H9 (cell line): ENCODE results near the gene BNIP1. TPM values are rescaled to one million over a fixed set of nuclear protein-coding genes. Genes with fewer than 3 reads are reported as not detected.

Experiments used
- DNase-seq: peaks from one replicate; pipeline ENCODE4 v3.0.0-alpha.2; 2017
- H2AFZ ChIP-seq: one replicate; pipeline ENCODE4 v1.6.1; 2013; ENCODE audit warnings: mild to moderate bottlenecking, low read length, control low read depth, moderate library complexity
- H2AK5ac ChIP-seq: 2 replicates; pipeline ENCODE4 v1.6.1; 2013; ENCODE audit warnings: low read length, control low read depth, mixed read lengths; ENCODE audit not compliant: insufficient read length
- H2BK120ac ChIP-seq: one replicate; pipeline ENCODE4 v1.6.1; 2013; ENCODE audit warnings: low read depth, mild to moderate bottlenecking, low read length, control low read depth, inconsistent platforms; ENCODE audit not compliant: poor library complexity, severe bottlenecking
- H2BK12ac ChIP-seq: 2 replicates; pipeline ENCODE4 v1.6.1; 2013; ENCODE audit warnings: low read length, control low read depth, mixed read lengths, low read depth; ENCODE audit not compliant: insufficient read length
- H2BK15ac ChIP-seq: 2 replicates; pipeline ENCODE4 v1.6.1; 2013; ENCODE audit warnings: low read depth, low read length, control low read depth
- H2BK20ac ChIP-seq: one replicate; pipeline ENCODE4 v1.6.1; 2013; ENCODE audit warnings: low read depth, mild to moderate bottlenecking, low read length, control low read depth, inconsistent platforms; ENCODE audit not compliant: poor library complexity, severe bottlenecking
- H2BK5ac ChIP-seq: 2 replicates; pipeline ENCODE4 v1.6.1; 2013; ENCODE audit warnings: low read length, control low read depth, mixed read lengths; ENCODE audit not compliant: insufficient read length
- H3K14ac ChIP-seq: 2 replicates; pipeline ENCODE4 v1.6.1; 2013; ENCODE audit warnings: low read length, control low read depth; ENCODE audit not compliant: insufficient read depth
- H3K18ac ChIP-seq: 2 replicates; pipeline ENCODE4 v1.6.1; 2013; ENCODE audit warnings: low read depth, mild to moderate bottlenecking, mixed read lengths, low read length, control low read depth; ENCODE audit not compliant: insufficient read length
- H3K23ac ChIP-seq: 2 replicates; pipeline ENCODE4 v1.6.1; 2013; ENCODE audit warnings: low read length, control low read depth, mixed read lengths, low read depth; ENCODE audit not compliant: insufficient read length
- H3K23me2 ChIP-seq: 2 replicates; pipeline ENCODE4 v1.6.1; 2013; ENCODE audit warnings: low read depth, mild to moderate bottlenecking, mixed read lengths, low read length, control low read depth; ENCODE audit not compliant: insufficient read length, poor library complexity, severe bottlenecking
- H3K27ac ChIP-seq: 2 replicates; pipeline ENCODE4 v1.5.1; 2013; ENCODE audit warnings: low read length, control low read depth, mixed read lengths, low read depth; ENCODE audit not compliant: insufficient read length
- H3K27me3 ChIP-seq: 2 replicates; pipeline ENCODE4 v1.6.1; 2013; ENCODE audit warnings: low read length, control low read depth, inconsistent platforms; ENCODE audit not compliant: insufficient read depth
- H3K4ac ChIP-seq: 2 replicates; pipeline ENCODE4 v1.6.1; 2013; ENCODE audit warnings: low read depth, mild to moderate bottlenecking, control low read depth, inconsistent platforms, low read length, moderate library complexity
- H3K4me1 ChIP-seq: 2 replicates; pipeline ENCODE4 v1.6.1; 2013; ENCODE audit warnings: low read length, control low read depth, inconsistent platforms; ENCODE audit not compliant: insufficient read depth
- H3K4me2 ChIP-seq: 2 replicates; pipeline ENCODE4 v1.6.1; 2013; ENCODE audit warnings: low read length, control low read depth, mixed read lengths; ENCODE audit not compliant: insufficient read length, insufficient read depth
- H3K56ac ChIP-seq: 2 replicates; pipeline ENCODE4 v1.6.1; 2013; ENCODE audit warnings: low read depth, mild to moderate bottlenecking, mixed read lengths, low read length, control low read depth; ENCODE audit not compliant: insufficient read length
- H3K79me1 ChIP-seq: 2 replicates; pipeline ENCODE4 v1.6.1; 2013; ENCODE audit warnings: low read depth, mild to moderate bottlenecking, moderate library complexity, low read length, control low read depth, inconsistent platforms; ENCODE audit not compliant: insufficient read depth, poor library complexity, severe bottlenecking
- H3K79me2 ChIP-seq: 2 replicates; pipeline ENCODE4 v1.6.1; 2013; ENCODE audit warnings: low read length, control low read depth, inconsistent platforms; ENCODE audit not compliant: insufficient read depth
- H3K9ac ChIP-seq: 2 replicates; pipeline ENCODE4 v1.6.1; 2013; ENCODE audit warnings: low read length, control low read depth, mixed read lengths; ENCODE audit not compliant: insufficient read length; ENCODE audit errors: extremely low read depth
- H3K9me3 ChIP-seq: one replicate; pipeline ENCODE4 v1.6.1; 2013; ENCODE audit warnings: low read depth, low read length, inconsistent platforms; ENCODE audit not compliant: control insufficient read depth
- H3T11ph ChIP-seq: one replicate; pipeline ENCODE4 v1.6.1; 2013; ENCODE audit warnings: mild to moderate bottlenecking, low read length, control low read depth, inconsistent platforms
- H4K20me1 ChIP-seq: one replicate; pipeline ENCODE4 v1.6.1; 2013; ENCODE audit not compliant: control insufficient read depth, insufficient read length, insufficient read depth
- H4K5ac ChIP-seq: 2 replicates; pipeline ENCODE4 v1.6.1; 2013; ENCODE audit warnings: low read depth, mild to moderate bottlenecking, mixed read lengths, low read length, control low read depth; ENCODE audit not compliant: insufficient read length
- H4K8ac ChIP-seq: replicated peaks from 2 replicates; pipeline ENCODE4 v1.6.1; 2013; ENCODE audit warnings: low read length, control low read depth, mixed read lengths, low read depth; ENCODE audit not compliant: insufficient read length
- H4K91ac ChIP-seq: 2 replicates; pipeline ENCODE4 v1.6.1; 2013; ENCODE audit warnings: low read depth, mild to moderate bottlenecking, moderate library complexity, mixed read lengths, low read length, control low read depth; ENCODE audit not compliant: insufficient read length
- H3K27ac Mint-ChIP-seq, 3 experiments: 2 replicates in 2 of 3; 3 replicates in 1 of 3; pipeline ENCODE4 v1.8.0; 2020 to 2021; ENCODE audit warnings: mixed read lengths in 3 of 3, mild to moderate bottlenecking in 1 of 3, moderate library complexity in 1 of 3
- H3K27me3 Mint-ChIP-seq: 2 replicates; pipeline ENCODE4 v1.8.0; 2021; ENCODE audit warnings: low read depth, mild to moderate bottlenecking, moderate library complexity, mixed read lengths
- H3K36me3 Mint-ChIP-seq, 3 experiments: 2 replicates in 2 of 3; 3 replicates in 1 of 3; pipeline ENCODE4 v1.8.0; 2020 to 2021; ENCODE audit warnings: low read depth in 3 of 3, mixed read lengths in 3 of 3; ENCODE audit not compliant: insufficient read depth in 1 of 3
- H3K4me1 Mint-ChIP-seq, 2 experiments: 2 replicates each; pipeline ENCODE4 v1.8.0; 2020; ENCODE audit warnings: mixed read lengths in 2 of 2
- H3K4me3 Mint-ChIP-seq, 2 experiments: 2 replicates in 1 of 2; 3 replicates in 1 of 2; pipeline ENCODE4 v1.8.0; 2020 to 2021; ENCODE audit warnings: mild to moderate bottlenecking in 2 of 2, mixed read lengths in 2 of 2, moderate library complexity in 1 of 2
- H3K9me3 Mint-ChIP-seq, 2 experiments: 2 replicates in 1 of 2; 3 replicates in 1 of 2; pipeline ENCODE4 v1.8.0; 2020; ENCODE audit warnings: mild to moderate bottlenecking in 2 of 2, mixed read lengths in 2 of 2, moderate library complexity in 1 of 2
- CTCF ChIP-seq: fragments of 200-600 bp; sonication (generic); conservative IDR thresholded peaks from 3 replicates; pipeline ENCODE4 v1.8.0; 2021; ENCODE audit warnings: antibody characterized with exemption, mild to moderate bottlenecking
- WGBS: extraction: QIAGEN DNeasy Blood & Tissue Kit; methylation state at CpG from one replicate; pipeline ENCODE4 v1.1.7; 2013; ENCODE audit warnings: missing lambda C conversion rate, low lambda C conversion rate, mixed read lengths; ENCODE audit not compliant: insufficient read length; ENCODE audit errors: extremely low coverage; 5-methylcytosine and 5-hydroxymethylcytosine counted together
- total RNA-seq: library from RNA; stranded (reverse); gene quantifications from 2 replicates; pipeline ENCODE4 v1.2.1, GENCODE V29; 2021

The BNIP1 gene
- total RNA-seq, 1 experiment from 2014 or later: 8.8 TPM

- DNase-seq: no peak
- Histone ChIP-seq H4K8ac (no peak overlapping the region), H3K4me2 (no peak overlapping the region), H3K4ac (no peak overlapping the region), H3K9ac (no peak overlapping the region), H3K23ac (no peak overlapping the region), H2BK12ac (no peak overlapping the region), H2AK5ac (no peak overlapping the region), H3K27ac (no peak overlapping the region), H4K91ac (no peak overlapping the region), H2BK15ac (no peak overlapping the region), H3K56ac (no peak overlapping the region), H4K5ac (no peak overlapping the region), H2BK20ac (no peak overlapping the region), H3K18ac (no peak overlapping the region), H3K79me1 (no peaks in the 10 kb centered on the region), H3K79me2 (no peaks in the 10 kb centered on the region), H4K20me1 (no peaks in the 10 kb centered on the region), H3K4me1 (no peaks in the 10 kb centered on the region), H3K9me3 (no peaks in the 10 kb centered on the region), H2BK5ac (no peak overlapping the region), H3K27me3 (no peaks in the 10 kb centered on the region), H3K14ac (no peak overlapping the region), H2AFZ (no peak overlapping the region), H2BK120ac (no peak overlapping the region), H3K23me2 (no peaks in the 10 kb centered on the region), H3T11ph (no peak overlapping the region)
- Mint-ChIP-seq H3K36me3 (peaks cover 0 to 20% (median 0%) of the 10 kb centered on the region in 3 experiments; a peak in 2 of 7 replicates), H3K27me3 (peaks cover 6% of the 10 kb centered on the region), H3K4me3 (no peak overlapping the region), H3K4me1 (no peaks in the 10 kb centered on the region), H3K27ac (no peak overlapping the region; a peak in 1 of 7 replicates), H3K9me3 (no peaks in the 10 kb centered on the region)
- no CpG with 5 or more reads among the region's 2 CpGs for WGBS
- TF ChIP-seq CTCF: no peak
These were observed 21.1 kb downstream of the BNIP1 start for GRCh38 chr5:173165177-173166016.
